Activated naive CD4-positive, alpha-beta T cell treated with anti-CD3 and anti-CD28 coated beads, Interleukin-2, amount 50 U/mL, for 24 hours (primary cell): ENCODE measurements around the gene JAK3.
"Not testable (repeated sequence)": the region's sequence is repeated elsewhere in the genome, so short reads cannot be mapped to it uniquely, and the experiment has no call there.

Experiments used
- H3K27ac Mint-ChIP-seq: one replicate; pipeline ENCODE4 v1.8.0; 2021; ENCODE audit warnings: mild to moderate bottlenecking, mixed read lengths
- H3K27me3 Mint-ChIP-seq: one replicate; pipeline ENCODE4 v1.8.0; 2021; ENCODE audit warnings: mixed read lengths
- H3K36me3 Mint-ChIP-seq: one replicate; pipeline ENCODE4 v1.8.0; 2021; ENCODE audit warnings: mixed read lengths
- H3K4me1 Mint-ChIP-seq: one replicate; pipeline ENCODE4 v1.8.0; 2021; ENCODE audit warnings: mixed read lengths
- H3K4me3 Mint-ChIP-seq: one replicate; pipeline ENCODE4 v1.8.0; 2021; ENCODE audit warnings: mild to moderate bottlenecking, mixed read lengths
- H3K9me3 Mint-ChIP-seq: one replicate; pipeline ENCODE4 v1.8.0; 2021; ENCODE audit warnings: mixed read lengths

The JAK3 gene

GRCh38 chr19:17784201-17785008 lies 63.4 kb downstream of the JAK3 start:
- Mint-ChIP-seq H3K4me1 (peaks cover 10% of the 10 kb centered on the region), H3K27me3 (no peaks in the 10 kb centered on the region), H3K4me3 (no peak overlapping the region), H3K27ac (no peak overlapping the region), H3K9me3 (no peaks in the 10 kb centered on the region), H3K36me3 (peaks cover 8% of the 10 kb centered on the region)

- H3K36me3 Mint-ChIP-seq, H3K27me3 Mint-ChIP-seq, H3K9me3 Mint-ChIP-seq, H3K4me3 Mint-ChIP-seq, H3K27ac Mint-ChIP-seq: not testable (repeated sequence)
- H3K4me1 Mint-ChIP-seq, result peaks cover 10% of the 10 kb centered on the region
Measured at GRCh38 chr19:17783721-17784120, 64.1 kb downstream of the JAK3 start.

DNA sequence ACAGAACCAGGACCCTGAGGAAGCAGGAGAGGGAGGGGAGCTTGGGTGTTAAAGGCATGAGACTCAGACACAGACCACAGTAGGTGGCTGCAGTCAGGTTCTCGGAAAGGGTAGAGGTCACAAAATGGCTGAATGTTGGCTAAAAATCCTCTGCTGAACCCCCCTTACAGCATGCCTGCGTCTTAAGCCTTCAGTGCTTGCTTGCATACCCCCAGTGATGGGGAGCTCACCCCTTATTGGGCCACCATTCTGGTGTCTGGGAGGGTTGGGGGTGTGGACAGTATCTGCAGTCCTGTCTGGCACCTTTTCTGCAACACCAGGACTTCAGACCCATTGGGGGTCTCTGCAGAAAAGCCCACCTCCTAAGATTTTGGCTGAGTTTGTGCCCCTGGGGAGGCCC lies 67.0 kb downstream of the JAK3 start:
- Mint-ChIP-seq H3K4me3 (no peak overlapping the region), H3K4me1 (peaks cover 17% of the 10 kb centered on the region), H3K36me3 (peaks cover 6% of the 10 kb centered on the region), H3K9me3 (no peaks in the 10 kb centered on the region), H3K27me3 (no peaks in the 10 kb centered on the region), H3K27ac (no peak overlapping the region)

GRCh38 chr19:17778968-17779929 lies 68.5 kb downstream of the JAK3 start:
- Mint-ChIP-seq H3K36me3 (peaks cover 6% of the 10 kb centered on the region), H3K9me3 (no peaks in the 10 kb centered on the region), H3K4me3 (no peak overlapping the region), H3K4me1 (peaks cover 16% of the 10 kb centered on the region), H3K27ac (peak overlapping the region; percentile 55), H3K27me3 (no peaks in the 10 kb centered on the region)

DNA sequence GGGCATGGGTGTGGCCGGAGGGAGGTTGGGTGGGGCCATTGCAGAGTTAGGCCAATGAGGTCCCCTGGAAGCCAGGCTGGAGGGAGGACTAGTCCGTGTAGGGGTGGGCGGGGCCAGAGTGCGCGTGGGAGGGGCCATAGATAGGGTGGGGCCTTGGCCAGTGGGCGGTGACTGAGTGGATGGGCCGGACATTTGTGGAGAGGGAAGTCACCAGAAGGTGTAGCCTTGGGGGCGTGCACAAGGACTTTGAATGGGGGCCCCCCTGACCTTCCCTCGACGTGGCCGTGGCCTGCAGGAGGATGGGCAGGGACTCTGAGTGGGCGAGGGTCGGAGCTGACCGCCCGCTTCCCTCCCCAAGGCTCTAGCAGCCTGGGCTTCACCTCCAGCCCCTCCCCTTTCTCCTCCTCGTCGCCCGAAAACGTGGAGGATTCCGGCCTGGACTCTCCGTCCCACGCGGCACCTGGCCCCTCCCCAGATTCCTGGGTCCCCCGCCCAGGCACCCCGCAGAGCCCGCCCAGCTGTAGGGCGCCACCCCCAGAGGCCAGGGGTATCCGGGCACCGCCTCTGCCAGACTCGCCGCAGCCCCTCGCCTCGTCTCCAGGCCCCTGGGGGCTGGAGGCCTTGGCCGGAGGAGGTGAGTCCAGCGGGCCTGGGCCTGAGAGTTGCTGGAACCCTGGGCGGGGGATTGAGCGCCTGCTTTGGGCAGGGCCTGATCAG lies 69.4 kb downstream of the JAK3 start:
- H3K27me3 Mint-ChIP-seq, result no peaks in the 10 kb centered on the region
- H3K9me3 Mint-ChIP-seq, result no peaks in the 10 kb centered on the region
- peaks cover 10% of the 10 kb centered on the region for H3K4me1 Mint-ChIP-seq
- no peak overlapping the region for H3K27ac Mint-ChIP-seq
- peaks cover 8% of the 10 kb centered on the region for H3K36me3 Mint-ChIP-seq
- H3K4me3 Mint-ChIP-seq, result no peak overlapping the region

GRCh38 chr19:17777840-17778239 lies 69.9 kb downstream of the JAK3 start:
- not testable (repeated sequence) for H3K4me3 Mint-ChIP-seq, H3K9me3 Mint-ChIP-seq, H3K36me3 Mint-ChIP-seq, H3K27ac Mint-ChIP-seq, H3K27me3 Mint-ChIP-seq
- H3K4me1 Mint-ChIP-seq, result peaks cover 10% of the 10 kb centered on the region

GRCh38 chr19:17775991-17776803 lies 71.6 kb downstream of the JAK3 start:
- Mint-ChIP-seq H3K9me3 (no peaks in the 10 kb centered on the region), H3K4me1 (peaks cover 10% of the 10 kb centered on the region), H3K4me3 (no peak overlapping the region), H3K27ac (no peak overlapping the region), H3K27me3 (no peaks in the 10 kb centered on the region), H3K36me3 (peaks cover 14% of the 10 kb centered on the region)

- H3K36me3 Mint-ChIP-seq, result peaks cover 14% of the 10 kb centered on the region
- peaks cover 10% of the 10 kb centered on the region for H3K4me1 Mint-ChIP-seq
- H3K27me3 Mint-ChIP-seq, result no peaks in the 10 kb centered on the region
- H3K4me3 Mint-ChIP-seq, result no peak overlapping the region
- no peak overlapping the region for H3K27ac Mint-ChIP-seq
- H3K9me3 Mint-ChIP-seq, result no peaks in the 10 kb centered on the region
Measured at GRCh38 chr19:17775245-17775927, 72.4 kb downstream of the JAK3 start.
